Fibroblast of skin of abdomen (primary cell): Measurements from ENCODE around the gene VTI1A. TPM values are rescaled to one million over a fixed set of nuclear protein-coding genes. Genes with fewer than 3 reads are reported as not detected.
"Not testable (repeated sequence)": the region's sequence is repeated elsewhere in the genome, so short reads cannot be mapped to it uniquely, and the experiment has no call there.

Source experiments
- DNase-seq: peaks from one replicate; pipeline ENCODE4 v3.0.0-alpha.2; 2013
- polyA plus RNA-seq, 2 experiments: library from polyadenylated mRNA; unstranded; fragments of 120-200 nt; gene quantifications; one replicate each; pipeline ENCODE4 v1.2.1, GENCODE V29; 2013; ENCODE audit not compliant: insufficient read length in 2 of 2

VTI1A gene
- polyA plus RNA-seq (2013, experiment 1 of 2; ENCODE audit: insufficient read length), result 17.4 TPM
- 17.2 TPM for polyA plus RNA-seq (2013, experiment 2 of 2; ENCODE audit: insufficient read length)

DNA sequence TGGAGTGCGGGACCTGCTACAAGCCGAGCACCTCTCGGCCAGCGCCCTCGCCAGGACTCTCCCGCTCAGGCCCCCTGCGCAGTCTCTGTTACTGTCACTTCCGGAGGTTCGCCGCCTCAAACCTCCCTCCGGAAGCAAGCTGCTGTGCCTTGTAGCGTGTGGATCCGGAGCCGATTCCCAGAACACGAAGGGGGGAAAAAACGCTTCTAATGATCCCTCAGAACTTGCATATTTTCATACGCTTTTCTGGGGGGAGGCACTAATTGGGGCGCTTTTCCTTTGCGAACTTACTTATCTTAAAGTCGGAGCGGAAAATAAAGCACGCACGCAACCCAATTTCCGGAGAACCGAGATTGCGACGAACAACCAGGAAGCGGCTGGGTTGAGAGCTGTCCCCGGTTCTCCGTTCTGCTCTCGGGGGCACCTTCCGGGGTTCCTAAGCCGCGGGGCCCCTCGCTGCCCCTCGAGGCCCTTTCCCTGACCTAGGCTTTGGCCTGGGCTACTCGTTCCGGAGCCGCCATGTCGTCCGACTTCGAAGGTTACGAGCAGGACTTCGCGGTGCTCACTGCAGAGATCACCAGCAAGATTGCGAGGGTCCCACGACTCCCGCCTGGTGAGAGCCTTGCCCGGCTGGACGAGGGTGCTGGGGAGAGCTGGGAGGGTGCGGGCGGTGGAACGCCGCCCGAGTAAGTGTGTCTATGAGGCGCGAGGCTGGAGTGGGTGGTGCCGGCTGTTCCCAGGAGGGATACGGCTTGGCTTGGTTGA, at the start of gene VTI1A, which contains the start of gene ZDHHC6:
VTI1A (plus strand) TSS at position 361 of the 765 bp plus-strand sequence; CDS start at position 520, 159 bp downstream.
ZDHHC6 (minus strand) TSS at position 60 of the 765 bp plus-strand sequence. CDS start 1,478 bp downstream, outside the sequence.
- DNase-seq, result peak; percentile 81

DNA sequence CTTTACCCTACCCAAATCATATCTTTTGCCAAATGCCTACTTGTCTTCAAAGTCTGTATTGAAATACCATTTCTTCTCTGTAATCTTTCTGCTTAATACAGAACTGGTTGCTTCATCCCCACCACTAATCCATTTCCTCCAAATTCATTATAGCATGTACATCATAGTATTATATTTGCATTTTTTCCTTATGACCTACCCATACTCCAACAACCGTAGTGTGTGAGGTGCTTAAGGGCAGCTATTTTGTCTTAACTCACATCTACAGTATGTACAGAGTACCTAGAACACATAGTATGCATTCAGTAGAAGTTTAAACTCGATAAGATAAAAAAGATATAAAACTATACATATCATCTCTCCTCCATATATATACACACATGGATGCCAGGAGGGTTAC, 49.4 kb upstream of the VTI1A start:
- no peak for DNase-seq

DNA sequence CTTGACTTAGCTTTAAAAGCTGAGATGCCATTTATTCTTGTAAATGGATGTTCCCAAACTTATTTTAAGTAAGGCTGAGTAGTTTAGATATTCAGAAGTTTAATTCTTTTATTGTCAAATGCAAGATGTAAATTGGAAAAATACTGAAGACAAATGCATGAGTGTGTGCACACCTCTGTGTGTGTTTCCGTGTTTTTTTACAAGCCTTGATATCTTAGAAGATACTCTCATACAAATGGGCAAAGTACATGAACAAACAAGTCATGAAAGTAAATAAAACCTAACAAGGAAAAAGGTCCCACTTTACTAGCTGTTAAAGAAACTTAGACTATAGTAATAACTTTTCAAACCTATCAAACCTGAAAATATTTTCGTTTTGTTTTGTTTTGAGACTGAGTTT, 44.1 kb upstream of the VTI1A start:
- DNase-seq, result no peak

DNA sequence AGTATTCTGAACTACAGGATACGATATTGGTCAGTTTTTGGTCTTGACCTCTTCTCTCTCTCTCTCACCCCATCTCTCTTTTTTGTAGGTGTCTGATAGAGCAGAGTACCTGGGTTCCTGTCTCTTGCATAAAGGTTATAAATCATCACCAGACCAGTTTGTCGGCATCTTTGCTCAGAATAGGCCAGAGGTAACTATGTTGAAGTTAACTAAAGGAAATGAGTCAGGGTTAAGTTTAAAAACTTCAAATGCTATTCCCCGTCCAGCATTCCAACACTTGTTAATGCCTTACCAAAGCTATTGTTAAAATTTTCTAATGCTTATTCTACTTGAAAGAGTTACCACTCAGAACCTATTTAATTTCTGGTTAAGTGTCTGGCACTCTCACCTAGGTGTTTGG, 42.4 kb upstream of the VTI1A start:
- DNase-seq, result no peak

DNA sequence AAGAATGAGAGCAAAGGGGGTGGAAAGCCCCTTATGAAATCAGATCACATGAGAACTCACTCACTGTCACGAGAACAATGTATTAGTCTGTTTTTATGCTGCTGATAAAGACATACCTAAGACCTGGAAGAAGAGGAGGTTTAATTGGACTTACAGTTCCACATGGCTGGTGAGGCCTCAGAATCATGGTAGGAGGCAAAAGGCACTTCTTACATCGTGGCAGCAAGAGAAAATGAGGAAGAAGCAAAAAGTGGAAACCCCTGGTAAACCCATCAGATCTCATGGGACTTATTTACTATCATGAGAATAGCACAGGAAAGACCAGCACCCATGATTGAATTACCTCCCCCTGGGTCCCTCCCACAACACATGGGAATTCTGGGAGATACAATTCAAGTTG, 40.2 kb upstream of the VTI1A start:
- not testable (repeated sequence) for DNase-seq

DNA sequence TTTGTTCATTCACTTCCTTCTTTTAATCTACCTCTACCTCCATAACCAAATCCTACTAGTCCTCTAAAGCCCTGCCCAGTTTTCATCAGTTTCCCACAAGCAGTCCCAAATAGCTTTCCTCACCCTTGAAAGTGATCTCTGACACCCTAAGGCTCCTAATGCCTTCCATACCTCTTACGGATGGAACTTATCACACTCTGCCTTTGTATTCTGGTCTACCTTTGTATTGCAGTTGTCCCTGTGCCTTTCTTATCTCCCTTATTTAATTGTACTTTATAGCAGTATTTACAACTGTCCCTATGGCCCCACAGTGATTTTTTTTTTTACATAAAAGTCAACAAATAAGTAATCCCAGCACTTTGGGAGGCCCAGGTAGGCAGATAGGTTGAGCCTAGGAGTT, 39.3 kb upstream of the VTI1A start:
- no peak for DNase-seq

DNA sequence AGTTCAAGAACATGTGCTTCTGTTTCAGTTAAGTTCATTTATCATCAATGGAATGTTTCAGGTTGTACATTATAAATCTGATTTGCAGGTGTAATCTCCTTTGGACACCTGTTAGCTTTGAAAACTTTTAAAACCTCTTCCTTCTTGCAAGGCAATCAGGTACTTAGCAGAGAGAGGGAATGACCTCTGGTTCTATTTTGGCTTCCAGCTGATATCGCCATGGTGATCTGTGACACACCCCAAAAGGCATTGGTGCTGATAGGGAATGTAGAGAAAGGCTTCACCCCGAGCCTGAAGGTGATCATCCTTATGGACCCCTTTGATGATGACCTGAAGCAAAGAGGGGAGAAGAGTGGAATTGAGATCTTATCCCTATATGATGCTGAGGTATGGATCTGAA, 37.7 kb upstream of the VTI1A start:
- no peak for DNase-seq

DNA sequence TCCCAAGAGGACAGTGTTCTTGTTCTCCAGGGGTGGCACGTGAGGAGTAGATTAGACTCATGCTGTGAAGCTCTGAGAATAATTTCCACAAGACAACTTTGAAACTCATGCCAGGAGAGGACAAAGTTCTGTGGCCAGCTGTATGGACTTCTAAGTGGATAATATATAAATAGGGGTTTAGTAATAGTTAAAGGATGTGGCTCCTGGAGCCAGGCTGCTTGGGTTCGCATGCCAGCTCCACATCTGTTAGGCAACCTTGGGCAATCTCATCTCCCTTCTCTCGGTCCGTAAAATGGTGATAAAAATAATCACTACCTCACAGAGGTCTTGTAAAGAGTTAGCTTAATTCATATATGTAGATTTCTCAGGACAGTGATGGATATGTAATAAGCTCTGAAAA, 37.3 kb upstream of the VTI1A start:
- no peak for DNase-seq

DNA sequence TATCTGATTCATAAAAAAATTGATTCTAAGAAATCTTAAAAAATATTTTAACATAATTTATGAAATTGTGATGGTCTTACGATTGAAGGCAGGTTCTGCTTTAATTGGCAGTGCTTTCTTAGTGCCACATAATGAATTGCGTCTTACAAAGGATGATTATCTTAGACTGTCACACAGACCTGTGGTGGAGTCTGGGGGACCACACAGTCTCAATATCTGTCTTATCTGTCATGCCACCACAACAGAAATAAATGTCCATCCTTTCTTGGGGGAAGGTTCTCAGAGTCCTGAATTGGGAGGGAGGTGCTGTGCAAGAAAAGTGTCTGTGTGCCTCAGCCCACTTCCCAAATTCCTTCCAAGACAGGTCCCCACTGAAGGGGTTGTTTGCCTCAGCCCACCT, 34.3 kb upstream of the VTI1A start:
- DNase-seq, result no peak

DNA sequence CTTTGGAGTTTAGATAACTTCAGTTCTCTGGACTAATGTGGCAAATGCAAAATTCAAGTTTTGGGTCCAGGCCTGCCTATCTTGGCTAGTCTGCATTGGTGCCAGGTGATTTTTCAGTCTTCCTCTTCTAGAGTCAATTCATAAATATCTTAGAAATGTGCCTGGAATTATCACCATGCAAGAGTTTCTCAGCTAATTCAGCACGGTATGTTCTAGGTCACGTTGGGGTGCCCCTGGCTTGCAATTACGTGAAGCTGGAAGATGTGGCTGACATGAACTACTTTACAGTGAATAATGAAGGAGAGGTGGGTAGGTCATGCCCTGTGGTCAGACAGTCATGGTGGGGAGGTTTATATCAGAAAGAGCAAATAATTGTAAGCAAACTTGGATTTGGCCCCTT, 25.3 kb upstream of the VTI1A start:
- no peak for DNase-seq

DNA sequence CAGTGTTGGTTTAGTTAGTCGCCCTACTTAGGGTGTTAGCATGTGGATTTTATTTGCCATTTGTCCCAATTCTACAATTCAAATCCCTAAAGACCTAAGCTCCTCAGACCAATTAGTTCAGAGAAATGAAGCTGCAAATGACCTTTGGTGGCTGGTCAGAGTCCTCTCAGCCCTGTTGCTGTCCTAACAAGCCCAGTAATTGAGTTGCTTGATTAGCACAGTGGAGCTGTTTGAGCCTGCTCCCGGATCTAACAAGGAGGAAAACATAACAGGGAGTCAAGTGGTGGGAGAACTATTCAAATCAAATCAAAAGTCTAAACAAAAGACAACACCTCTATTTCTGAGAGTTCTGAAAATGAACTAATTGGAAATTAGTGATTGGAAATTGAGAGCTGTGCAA, 22.4 kb upstream of the VTI1A start:
- DNase-seq, result no peak

DNA sequence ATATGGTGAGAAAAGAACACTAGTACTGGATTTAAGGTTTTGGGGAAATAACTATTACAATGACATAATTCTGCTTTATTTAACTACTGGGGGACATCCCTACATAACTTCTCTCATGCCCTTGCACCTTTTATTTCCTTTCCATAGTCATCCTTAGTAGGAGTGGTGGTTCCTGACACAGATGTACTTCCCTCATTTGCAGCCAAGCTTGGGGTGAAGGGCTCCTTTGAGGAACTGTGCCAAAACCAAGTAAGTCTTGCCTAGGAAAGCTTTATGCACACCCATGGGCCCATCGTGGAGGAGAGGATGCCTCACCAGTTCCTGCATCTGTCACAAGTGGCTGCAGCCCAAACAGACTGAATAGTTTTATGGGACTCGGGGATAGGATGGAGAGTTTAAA, 20.9 kb upstream of the VTI1A start:
- no peak for DNase-seq

DNA sequence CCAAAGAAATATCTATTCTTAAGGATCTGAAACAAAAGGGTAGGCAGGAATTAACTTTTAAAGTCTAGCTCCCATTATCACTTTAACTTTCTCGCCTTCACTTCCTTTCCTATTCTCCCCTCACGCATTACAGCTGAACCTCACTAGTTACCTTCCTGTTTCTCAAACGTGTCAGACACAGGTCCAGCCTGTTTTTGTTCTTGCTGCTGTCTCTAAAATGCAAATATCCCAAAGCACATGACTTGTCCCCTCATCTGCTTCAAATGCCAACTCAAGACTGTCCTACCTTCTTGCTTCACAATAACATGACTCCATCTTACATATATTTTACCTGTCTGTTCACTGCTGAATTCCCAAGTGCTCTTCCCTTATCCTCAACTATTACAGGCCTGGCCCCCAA, 17.9 kb upstream of the VTI1A start:
- DNase-seq, result no peak

DNA sequence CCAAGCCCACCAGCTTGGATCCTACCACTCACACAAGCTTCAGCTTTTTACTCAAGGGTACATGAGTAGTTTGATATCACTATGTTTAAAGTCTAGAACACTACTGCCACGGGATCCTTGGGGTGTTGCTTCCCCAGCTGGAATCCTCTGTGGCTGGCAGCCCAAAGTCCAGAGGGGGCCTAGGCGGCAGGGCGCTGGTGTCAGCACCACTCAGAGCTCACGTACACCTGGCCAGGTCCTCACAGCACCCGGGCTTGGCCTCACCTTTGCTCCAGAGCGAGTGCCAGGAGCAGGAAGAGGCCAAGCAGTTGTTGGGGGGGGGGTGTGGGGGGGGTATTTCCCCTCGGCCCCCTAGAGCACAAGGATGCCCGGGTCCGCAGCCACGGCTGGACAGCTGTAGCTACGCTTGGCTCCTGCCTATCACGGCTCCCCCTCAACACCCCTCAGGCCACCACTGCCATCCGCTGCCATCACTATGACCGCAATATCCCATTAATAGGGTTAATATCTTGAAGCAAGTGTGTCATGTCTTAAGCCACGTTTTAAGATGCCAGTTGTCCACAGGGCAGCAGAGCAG, 17.3 kb upstream of the VTI1A start:
- no peak for DNase-seq

DNA sequence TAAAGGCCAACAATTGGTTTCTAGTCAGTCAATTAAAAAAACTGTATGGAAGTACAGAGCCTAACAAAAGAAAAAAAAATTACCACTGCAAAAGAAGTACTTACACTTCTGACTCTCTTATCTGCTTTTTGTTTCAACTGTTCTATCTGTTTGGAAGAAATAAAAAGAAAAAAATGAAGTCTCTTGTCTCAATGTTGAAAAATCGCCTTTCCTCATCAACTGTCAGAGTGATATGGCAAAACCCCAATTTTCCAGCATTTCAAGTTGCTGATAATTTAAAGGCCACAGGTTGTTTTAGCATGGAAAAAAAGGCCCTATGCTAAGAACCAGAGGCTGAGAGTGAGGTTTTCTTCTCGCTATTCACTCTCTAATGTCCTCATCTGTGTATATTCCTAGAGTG, 13.9 kb upstream of the VTI1A start:
- DNase-seq, result no peak

DNA sequence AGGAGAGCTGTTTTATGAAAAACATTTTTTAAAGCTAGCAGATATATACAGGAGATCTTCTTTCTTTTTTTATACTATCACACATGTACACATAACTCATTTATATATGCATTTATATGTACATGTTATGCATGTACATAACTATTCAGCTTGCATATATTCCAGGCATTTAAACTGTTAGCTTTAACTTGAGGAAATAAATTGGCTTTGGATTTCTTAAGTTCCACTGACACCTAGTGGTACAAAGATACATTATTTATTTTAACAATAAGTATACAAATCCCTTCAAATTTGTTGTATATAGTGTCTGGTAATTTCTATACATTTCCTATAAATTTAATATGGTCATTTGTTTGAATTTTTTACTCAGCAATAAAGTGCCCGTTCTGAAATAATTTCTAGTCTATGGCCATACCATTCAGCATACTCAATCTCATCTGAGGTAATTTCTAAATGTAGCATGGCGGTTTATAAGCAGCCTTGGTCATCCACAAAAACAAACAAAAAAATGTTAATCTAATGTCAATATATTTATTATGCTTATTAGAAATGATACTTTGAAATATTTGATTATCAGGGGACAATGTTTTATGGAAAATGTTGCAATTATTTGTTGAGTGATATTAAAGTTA, 11.9 kb upstream of the VTI1A start:
- DNase-seq, result peak; percentile 22

DNA sequence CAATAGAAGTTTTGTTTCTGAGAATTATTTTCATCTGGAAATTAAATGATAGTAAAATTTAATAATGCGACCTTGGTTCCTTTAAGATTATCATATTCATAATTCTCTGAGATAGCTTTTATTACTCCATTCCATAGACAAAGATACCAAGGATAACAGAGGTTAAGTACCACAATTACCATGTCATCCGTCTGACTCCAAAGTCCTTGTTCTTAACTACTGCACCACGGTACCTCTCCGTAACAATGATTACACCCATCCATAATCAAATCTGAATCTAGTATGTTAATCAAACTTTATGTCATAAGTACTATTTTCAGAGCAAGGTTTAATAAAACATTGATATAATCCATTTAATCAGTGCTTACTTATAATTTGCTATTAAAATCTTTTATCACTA, 8.7 kb upstream of the VTI1A start:
- DNase-seq, result no peak

DNA sequence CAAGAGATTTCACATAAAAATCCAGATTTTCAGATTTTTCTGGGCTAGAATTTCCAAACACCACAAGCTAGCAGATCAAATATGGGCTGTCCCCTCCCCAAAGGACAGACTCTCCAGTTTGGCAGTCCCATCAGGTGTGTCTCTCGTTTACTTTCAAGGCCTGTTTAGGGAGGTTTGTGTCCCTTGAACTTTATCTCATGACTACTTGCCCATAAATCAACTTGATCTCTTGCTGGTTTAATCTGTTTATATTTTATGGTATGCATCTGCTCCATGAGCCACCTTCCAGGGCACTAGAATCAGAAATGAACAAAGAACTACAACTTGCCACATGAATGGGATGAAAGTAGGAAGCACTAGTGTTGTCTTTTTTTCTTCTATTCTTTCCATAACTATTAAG, 5.5 kb upstream of the VTI1A start:
- DNase-seq, result no peak

DNA sequence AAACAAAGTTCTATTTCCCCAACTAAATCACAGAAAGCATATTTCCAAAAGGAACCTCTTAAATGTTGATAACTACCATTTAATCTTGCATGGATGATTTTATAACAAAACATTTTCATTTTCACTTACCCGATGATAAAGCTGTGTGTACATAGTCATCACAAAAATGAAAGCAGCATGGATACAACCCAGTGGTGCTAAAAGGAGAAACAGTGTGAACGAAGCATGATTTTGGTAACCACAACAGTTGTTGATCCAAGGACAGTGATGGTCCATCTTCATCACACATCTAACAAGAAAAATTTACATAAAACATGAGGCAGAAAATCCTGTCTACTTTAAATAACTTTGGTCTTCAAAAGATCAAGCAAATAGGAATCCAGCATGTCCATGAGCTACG, 5.0 kb upstream of the VTI1A start:
- DNase-seq, result no peak

DNA sequence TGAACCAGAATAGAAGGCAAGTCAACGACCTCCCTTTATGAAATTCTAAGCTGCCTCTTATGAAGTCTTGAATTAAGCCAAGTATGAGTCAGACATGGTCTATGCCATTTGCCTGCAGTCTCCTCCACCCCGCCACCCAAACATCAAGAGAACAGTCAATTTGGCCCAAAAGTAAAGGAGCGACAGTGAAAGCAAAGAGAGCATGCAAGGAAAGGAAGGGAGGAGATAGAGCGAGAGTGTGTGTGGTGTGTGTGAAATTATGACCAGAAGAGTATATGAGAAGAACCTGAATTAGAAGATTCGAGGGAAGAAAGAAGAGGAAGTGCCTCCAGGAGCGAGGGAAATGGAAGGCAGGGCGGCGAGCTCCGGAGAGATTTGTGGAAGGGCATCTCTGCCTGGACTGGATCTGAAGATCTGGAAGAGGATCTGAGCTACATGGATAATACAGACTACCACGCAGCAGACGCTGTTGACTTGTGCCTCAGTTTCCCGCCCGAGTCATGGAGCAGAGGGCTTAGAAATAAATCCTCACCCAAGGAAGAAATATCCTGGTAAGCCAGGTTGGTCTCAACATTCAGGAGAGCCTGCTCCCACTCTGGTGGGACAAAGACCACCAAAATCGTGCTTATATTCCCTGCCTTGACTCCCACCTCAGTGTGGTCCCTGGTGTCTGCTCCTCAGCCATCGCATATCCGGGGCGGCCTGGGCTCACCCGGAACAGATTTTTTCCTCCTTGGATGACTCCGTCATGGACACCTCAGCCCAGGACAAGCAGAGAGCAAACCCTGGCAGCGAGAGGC, 760 bp upstream of the VTI1A start:
- DNase-seq, result no peak

DNA sequence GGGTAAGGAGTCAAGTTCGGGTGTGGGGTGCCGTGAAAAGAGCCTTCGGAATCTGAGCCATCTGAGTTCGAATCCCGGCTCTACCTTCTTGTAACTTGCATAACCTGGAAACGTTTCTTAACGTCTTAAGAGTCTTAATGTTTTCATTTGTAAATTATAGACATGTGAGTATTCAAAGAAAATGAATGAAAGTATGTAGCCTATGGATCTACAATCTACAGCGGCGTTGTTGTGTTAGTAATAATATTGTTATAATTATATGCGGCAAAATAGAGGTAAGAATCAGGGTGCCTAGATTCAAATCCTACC, 559 bp downstream of the VTI1A start:
- DNase-seq, result no peak

DNA sequence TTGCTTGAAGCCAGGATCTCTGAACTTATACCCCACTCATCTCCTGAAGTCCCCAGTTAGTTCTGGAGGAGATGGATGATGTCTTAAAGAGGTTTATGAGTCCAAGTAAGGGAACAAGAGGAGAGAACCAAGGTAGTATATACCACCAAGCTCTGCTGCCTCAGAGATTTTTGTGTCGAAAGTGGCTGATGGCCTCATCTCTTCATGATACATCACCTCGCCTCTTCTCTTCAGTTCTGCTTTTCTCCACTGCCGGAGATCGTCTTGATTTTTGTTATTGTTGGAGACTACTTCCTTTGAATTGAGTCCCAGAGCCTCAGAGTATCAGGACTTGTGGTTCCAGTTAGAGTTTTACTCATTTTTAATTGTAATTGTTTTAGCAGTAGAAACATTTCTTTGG, 1.9 kb downstream of the VTI1A start:
- DNase-seq, result no peak
